NCI-H1417 treated with DMSO at 0.1 percent for 48 hours (cell line): ENCODE results near the gene LRP2BP.
"Not testable (repeated sequence)": the region's sequence is repeated elsewhere in the genome, so short reads cannot be mapped to it uniquely, and the experiment has no call there.

Experiments used
- DNase-seq: peaks from one replicate; lab custom pipeline; 2025; lab: John Stamatoyannopoulos, UW

The LRP2BP gene

DNA sequence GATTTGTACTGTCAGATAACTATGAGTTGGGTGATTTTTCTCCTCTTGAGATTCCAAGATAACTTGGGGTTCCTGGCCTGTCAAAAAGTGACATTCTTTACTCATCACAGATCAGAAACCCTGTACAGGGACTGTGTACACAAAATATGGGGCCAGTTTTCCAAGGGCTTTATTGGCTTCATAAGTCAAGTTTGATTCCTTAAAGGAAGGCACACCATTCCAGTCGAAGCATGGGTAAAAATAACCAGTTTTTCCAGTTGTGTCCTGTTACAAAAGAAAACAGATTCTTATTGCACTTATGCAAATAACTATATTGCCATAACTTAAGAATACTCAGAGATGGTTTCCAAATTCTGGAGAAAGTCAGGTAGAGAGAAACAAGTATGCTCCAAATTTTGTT is 70.0 kb downstream of the LRP2BP start:
- DNase-seq: not testable (repeated sequence)

DNA sequence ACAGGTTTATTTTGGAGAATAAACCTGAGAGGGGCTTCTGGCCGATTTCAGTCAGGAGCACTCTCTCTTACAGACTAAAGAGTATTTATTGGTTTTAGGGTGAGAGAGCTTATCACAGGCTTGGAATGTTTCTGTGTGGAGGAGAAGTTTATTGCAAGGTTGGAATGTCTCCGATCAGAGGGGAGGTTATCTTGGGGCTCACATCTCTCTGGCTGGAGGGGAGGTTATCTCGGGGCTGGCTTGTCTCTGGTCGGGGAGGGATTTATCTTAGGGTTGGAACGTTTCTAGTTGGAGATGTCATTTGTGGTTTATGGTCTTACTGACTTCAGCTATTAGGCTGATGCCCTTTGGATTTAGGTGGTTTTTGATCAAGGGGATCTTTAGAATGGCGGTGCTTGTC is 71.4 kb downstream of the LRP2BP start:
- not testable (repeated sequence) for DNase-seq

DNA sequence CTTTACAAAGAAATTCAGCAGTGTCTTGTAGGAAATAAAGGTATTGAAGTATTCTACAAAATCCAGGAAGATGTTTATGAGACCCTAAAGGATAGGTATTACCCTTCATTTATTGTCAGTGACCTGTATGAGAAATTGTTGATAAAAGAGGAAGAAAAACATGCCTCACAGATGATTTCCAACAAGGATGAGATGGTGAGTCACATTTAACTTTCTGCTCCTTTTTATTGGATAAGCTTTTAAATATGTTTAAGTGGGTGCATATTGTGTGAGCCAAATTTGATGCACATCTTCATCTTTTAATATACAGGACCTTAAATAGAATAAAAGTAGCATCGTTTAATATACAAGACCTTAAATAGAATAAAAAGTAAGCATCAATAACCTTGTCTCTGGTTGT is 72.1 kb downstream of the LRP2BP start:
- DNase-seq: no peak

DNA sequence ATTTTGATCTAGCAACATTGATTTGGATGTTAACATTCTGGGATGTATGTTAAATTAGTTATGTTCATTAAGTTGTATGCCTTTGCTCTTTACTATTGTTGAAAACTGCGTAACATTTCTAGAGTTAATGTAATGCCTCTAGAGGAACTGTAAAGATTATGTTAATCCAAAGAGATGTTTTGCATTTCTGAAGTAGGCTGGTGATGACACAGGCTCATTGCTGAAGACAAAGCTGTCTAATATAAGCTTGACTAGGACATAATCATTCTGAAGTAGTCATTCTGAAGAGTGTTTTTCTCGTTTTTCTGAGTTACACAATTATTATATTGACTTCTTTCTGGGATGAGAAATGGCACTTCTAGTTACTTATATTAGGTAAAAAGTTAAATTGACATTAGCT is 72.9 kb downstream of the LRP2BP start:
- no peak for DNase-seq

DNA sequence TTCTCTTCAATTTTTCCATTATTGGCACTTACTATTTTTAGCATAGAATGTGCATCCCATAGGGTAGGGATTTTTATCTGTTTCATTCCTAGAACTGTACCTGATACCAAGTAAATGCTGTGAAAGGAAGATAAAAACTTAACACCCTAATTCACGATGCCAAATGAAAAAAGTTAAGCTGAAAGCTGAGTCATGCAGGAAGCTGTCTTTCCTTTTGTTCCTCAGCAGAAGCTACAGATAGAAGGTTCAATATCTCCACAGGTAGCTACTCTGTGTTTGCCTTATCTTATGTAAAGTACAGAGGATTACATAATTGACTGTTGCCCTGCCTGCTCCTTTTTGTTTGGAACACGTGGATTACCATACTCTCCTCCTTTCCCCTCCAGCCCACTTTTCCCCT is 77.0 kb downstream of the LRP2BP start:
- DNase-seq: no peak

DNA sequence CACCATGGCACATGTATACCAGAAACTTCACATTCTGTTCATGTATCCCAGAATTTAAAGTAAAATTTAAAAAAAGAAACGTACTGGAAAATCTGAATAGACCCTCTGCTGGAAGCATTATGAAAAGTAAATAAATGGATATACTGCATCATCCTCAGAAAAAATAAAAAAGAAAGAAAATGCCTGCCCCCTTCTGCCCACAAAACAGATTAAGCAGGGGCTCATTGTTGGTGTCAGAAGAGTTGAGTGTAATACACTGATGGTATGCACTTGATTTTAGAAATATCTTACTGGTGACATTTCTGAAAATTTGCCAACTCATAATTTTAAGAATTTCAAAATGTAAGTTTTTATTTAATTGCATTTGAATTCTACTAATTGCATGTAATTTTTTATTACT is 77.8 kb downstream of the LRP2BP start:
- DNase-seq: no peak

DNA sequence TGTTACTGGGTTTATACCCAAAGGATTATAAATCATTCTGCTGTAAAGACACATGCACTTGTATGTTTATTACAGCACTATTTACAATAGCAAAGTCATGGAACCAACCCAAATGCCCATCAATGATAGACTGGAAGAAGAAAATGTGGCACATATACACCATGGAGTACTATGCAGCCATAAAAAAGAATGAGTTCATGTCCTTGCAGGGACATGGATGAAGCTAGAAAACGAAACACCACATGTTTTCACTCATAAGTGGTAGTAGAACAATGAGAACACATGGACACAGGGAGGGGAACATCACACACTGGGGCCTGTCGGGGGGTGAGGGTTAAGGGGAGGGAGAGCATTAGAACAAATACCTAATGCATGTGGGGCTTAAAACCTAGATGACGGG is 78.3 kb downstream of the LRP2BP start:
- DNase-seq: not testable (repeated sequence)
